Non-pigmented ciliary epithelial cell (primary cell): ENCODE results near the gene LIPT1.
A peak's percentile ranks its signal among the peaks of the same experiment; 100 is the strongest.
"Not testable (repeated sequence)": the region's sequence is repeated elsewhere in the genome, so short reads cannot be mapped to it uniquely, and the experiment has no call there.

Source experiments
- DNase-seq: peaks from one replicate; pipeline ENCODE4 v3.0.0-alpha.2; 2010; ENCODE audit warnings: low read depth

The LIPT1 gene

GRCh38 chr2:99180755-99181623, 26.2 kb downstream of the LIPT1 start, which contains the start of the genes MITD1 and MRPL30:
Gene MITD1 (minus strand): TSS chr2:99181058. CDS start chr2:99180981, 77 bp downstream.
Gene MRPL30 (plus strand): TSS chr2:99181184. CDS start chr2:99186204, 5,020 bp downstream.
- DNase-seq = peak; percentile 86

GRCh38 chr2:99181624-99182000, 26.8 kb downstream of the LIPT1 start:
- no peak for DNase-seq

DNA sequence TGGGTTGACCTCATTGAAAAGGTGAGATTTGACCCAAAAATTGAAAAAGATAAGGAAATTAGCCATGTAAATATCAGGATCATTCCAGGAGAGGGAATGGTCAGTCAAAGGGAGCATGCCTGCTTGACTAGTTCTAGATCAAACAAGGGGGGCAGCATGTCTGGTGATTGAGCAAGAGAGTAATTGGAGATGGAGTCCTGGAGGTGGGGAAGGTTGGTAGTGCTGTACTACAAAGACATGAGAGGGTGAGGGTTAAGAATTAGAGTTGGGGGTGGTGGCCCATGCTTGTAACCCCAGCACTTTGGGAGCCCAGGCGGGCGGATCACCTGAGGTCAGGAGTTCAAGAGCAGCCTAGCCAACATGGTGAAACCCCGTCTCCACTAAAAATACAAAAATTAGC, 28.3 kb downstream of the LIPT1 start:
- no peak for DNase-seq

DNA sequence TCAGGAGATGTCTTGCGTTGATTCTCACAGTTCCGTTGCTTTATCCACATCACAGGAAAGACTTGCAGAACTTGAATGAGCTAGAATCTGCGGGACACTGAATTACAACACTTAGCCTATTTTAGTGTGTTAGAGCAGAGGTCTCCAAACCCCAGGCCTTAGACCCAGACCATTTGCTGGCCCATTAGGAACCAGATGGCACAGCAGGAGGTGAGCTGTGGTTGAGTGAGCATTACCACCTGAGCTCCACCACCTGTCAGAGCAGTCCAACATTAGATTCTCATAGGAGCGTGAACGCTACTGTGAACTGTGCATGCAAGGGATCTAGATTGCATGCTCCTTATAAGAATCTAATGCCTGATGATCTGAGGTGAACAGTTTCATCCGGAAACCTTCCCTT, 30.0 kb downstream of the LIPT1 start:
- no peak for DNase-seq

DNA sequence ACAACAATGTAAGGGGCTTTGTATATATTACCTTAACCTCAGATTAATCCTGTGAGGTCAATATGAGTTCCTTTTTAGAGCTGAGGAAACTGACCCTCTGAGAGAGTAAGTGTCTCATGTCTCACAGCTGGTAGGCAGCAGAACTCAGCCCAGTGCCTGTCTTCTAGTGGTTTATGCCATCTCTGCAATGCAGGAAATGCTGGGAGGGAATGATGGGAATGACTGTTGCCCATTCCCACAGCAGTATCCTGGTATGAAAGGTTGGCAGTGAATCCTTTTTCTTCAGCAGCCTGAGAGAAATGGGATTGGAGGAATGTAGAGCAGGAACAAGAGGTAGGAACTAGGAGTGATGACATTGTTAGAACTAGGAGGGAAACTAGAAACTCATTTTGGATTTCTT, 32.2 kb downstream of the LIPT1 start:
- DNase-seq = no peak

DNA sequence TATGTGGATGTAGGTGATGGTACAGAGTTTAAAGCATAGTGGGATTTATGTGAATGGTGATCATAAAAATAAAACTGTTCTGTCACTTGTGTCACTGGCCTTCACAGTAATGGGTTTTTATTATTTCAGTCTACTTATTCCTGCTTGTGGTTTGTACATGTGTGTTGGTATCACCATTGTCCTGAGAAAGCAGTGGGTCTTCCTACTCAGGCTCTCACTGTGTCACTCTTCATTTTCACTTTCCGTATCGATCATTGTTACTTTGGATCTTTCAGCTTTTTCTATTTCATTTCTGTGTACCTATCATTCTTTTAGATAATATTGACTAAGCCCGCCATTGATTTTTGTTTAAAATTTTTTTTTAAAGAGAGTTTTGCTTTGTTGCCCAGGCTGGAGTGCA, 33.6 kb downstream of the LIPT1 start:
- DNase-seq = no peak

GRCh38 chr2:99190548-99190947, 35.8 kb downstream of the LIPT1 start:
- no peak for DNase-seq

- DNase-seq = not testable (repeated sequence)
Measured at GRCh38 chr2:99192364-99192763, 37.6 kb downstream of the LIPT1 start.

- no peak for DNase-seq
Measured at GRCh38 chr2:99198103-99198841, 43.5 kb downstream of the LIPT1 start.

GRCh38 chr2:99200076-99200800, 45.5 kb downstream of the LIPT1 start:
- DNase-seq = no peak

DNA sequence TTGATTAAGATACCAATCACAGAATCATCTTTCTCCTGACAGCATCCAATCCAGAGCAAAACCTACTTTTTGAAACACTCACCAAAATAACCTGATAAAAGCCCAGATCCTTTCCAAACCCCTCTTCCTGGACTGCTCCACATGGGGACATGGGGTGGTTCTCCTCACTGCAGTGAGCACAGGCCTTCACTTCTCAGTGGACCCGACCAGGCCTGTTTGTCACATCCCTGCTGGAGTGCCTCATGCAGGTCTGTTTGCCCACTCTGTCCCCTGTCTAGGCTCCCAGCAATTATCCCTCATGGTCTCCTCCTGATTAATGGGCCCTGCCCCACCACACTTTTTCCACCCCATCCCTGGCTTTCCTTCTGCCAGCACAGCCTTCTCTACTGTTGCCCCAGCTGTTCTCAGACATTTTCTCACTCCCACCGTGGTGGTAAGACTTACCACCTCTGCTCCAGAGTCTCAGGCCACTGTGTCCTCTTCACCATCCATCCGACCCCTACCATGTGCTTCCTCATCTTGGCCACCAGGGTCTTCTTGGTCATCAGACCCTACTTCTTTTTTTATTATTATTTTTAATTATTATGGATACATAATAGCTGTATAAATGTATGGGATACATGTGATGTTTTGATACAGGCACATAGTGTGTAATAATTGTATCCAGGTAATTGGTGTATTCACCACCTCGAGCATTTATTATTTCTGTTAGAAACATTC, 47.4 kb downstream of the LIPT1 start:
- DNase-seq = no peak

GRCh38 chr2:99205491-99205890, 50.7 kb downstream of the LIPT1 start:
- DNase-seq = no peak
